CD4-positive, alpha-beta T cell treated with Interleukin-15 for 4 hours (primary cell): ENCODE results near the gene ABTB2.
"Not testable (repeated sequence)": the region's sequence is repeated elsewhere in the genome, so short reads cannot be mapped to it uniquely, and the experiment has no call there.

Source experiments
- DNase-seq: peaks from one replicate; pipeline ENCODE4 v3.0.0-alpha.2; 2020; ENCODE audit warnings: low spot score

Gene ABTB2

GRCh38 chr11:34238533-34238932, 119.3 kb downstream of the ABTB2 start:
- DNase-seq: no peak

GRCh38 chr11:34236572-34236971, 121.2 kb downstream of the ABTB2 start:
- DNase-seq: no peak

- no peak for DNase-seq
Observed at GRCh38 chr11:34235591-34236071, 122.2 kb downstream of the ABTB2 start.

- DNase-seq: no peak
Observed at GRCh38 chr11:34235189-34235588, 122.6 kb downstream of the ABTB2 start.

GRCh38 chr11:34234086-34234740, 123.6 kb downstream of the ABTB2 start:
- DNase-seq: peak; percentile 82

- DNase-seq: no peak
Observed at GRCh38 chr11:34233215-34233614, 124.6 kb downstream of the ABTB2 start.

GRCh38 chr11:34232807-34233206, 125.0 kb downstream of the ABTB2 start:
- no peak for DNase-seq

GRCh38 chr11:34226210-34226609, 131.6 kb downstream of the ABTB2 start:
- DNase-seq: no peak

- no peak for DNase-seq
Observed at GRCh38 chr11:34225091-34225490, 132.7 kb downstream of the ABTB2 start.

GRCh38 chr11:34224434-34224966, 133.3 kb downstream of the ABTB2 start:
- no peak for DNase-seq

GRCh38 chr11:34223907-34224306, 133.9 kb downstream of the ABTB2 start:
- no peak for DNase-seq

GRCh38 chr11:34223021-34223813, 134.6 kb downstream of the ABTB2 start:
- no peak for DNase-seq

GRCh38 chr11:34222030-34222429, 135.8 kb downstream of the ABTB2 start:
- no peak for DNase-seq

GRCh38 chr11:34219941-34220370, 137.9 kb downstream of the ABTB2 start:
- DNase-seq: no peak

- no peak for DNase-seq
Observed at GRCh38 chr11:34219279-34219678, 138.5 kb downstream of the ABTB2 start.

- DNase-seq: not testable (repeated sequence)
Observed at GRCh38 chr11:34218756-34219155, 139.1 kb downstream of the ABTB2 start.

- no peak for DNase-seq
Observed at GRCh38 chr11:34218067-34218466, 139.7 kb downstream of the ABTB2 start.

GRCh38 chr11:34216706-34217105, 141.1 kb downstream of the ABTB2 start:
- DNase-seq: no peak

GRCh38 chr11:34215806-34216453, 141.9 kb downstream of the ABTB2 start:
- DNase-seq: no peak

- DNase-seq: peak; percentile 41
Observed at GRCh38 chr11:34214961-34215805, 142.6 kb downstream of the ABTB2 start.

- no peak for DNase-seq
Observed at GRCh38 chr11:34213366-34213765, 144.4 kb downstream of the ABTB2 start.

- no peak for DNase-seq
Observed at GRCh38 chr11:34212566-34212965, 145.2 kb downstream of the ABTB2 start.
